ENCODE measurements around the gene TMEM41B.

GRCh38 chr11:9249252-9249651, 65.1 kb downstream of the TMEM41B start:
- no peak for TF ChIP-seq CTCF (conservative IDR thresholded peaks at IDR 0.05 in 1 of 2, IDR thresholded peaks at IDR 0.05 in 1 of 2; ENCODE audit: low read depth in 1 of 2, low read length in 2 of 2)
- TF ChIP-seq EZH2 (IDR thresholded peaks at IDR 0.05; ENCODE audit: low read length, missing control alignments): no peak
